Osteoblast (primary cell): ENCODE data around the gene CCDC192. TPM values are rescaled to one million over a fixed set of nuclear protein-coding genes. Genes with fewer than 3 reads are reported as not detected.

Experiments
- DNase-seq: peaks from one replicate; pipeline ENCODE4 v3.0.0; 2011; ENCODE audit warnings: low spot score, mixed read lengths; ENCODE audit not compliant: insufficient read length; ENCODE audit errors: missing footprints
- H2AFZ ChIP-seq: 2 replicates; pipeline ENCODE4 v1.6.0; 2011; ENCODE audit warnings: mild to moderate bottlenecking, low read length
- H3K27ac ChIP-seq: 2 replicates; pipeline ENCODE4 v1.5.1; 2011; ENCODE audit warnings: mild to moderate bottlenecking, low read depth, low read length, moderate library complexity
- H3K27me3 ChIP-seq: 2 replicates; pipeline ENCODE4 v1.6.0; 2012; ENCODE audit warnings: mild to moderate bottlenecking, control low read depth, inconsistent platforms, low read length, moderate library complexity; ENCODE audit not compliant: insufficient read depth
- H3K36me3 ChIP-seq: 2 replicates; pipeline ENCODE4 v1.5.1; 2011; ENCODE audit warnings: mild to moderate bottlenecking, low read length, control low read depth, moderate library complexity; ENCODE audit not compliant: insufficient read depth
- H3K4me1 ChIP-seq: 2 replicates; pipeline ENCODE4 v1.5.1; 2011; ENCODE audit warnings: mild to moderate bottlenecking, low read length, control low read depth, moderate library complexity; ENCODE audit not compliant: insufficient read depth
- H3K4me2 ChIP-seq: 2 replicates; pipeline ENCODE4 v1.6.0; 2011; ENCODE audit warnings: mild to moderate bottlenecking, low read length; ENCODE audit not compliant: insufficient read depth
- H3K4me3 ChIP-seq: fragments of 200-600 bp; sonication (generic); 3 replicates; pipeline ENCODE4 v1.5.1; 2012; ENCODE audit warnings: mild to moderate bottlenecking, low read length, inconsistent platforms; ENCODE audit not compliant: insufficient read depth
- H3K79me2 ChIP-seq: 2 replicates; pipeline ENCODE4 v1.6.0; 2012; ENCODE audit warnings: mild to moderate bottlenecking, low read length, control low read depth, inconsistent platforms; ENCODE audit not compliant: insufficient read depth
- H3K9me3 ChIP-seq: 2 replicates; pipeline ENCODE4 v1.5.1; 2011; ENCODE audit warnings: low read depth, low read length, control low read depth
- H4K20me1 ChIP-seq: 2 replicates; pipeline ENCODE4 v1.6.0; 2012; ENCODE audit warnings: mild to moderate bottlenecking, low read length, control low read depth; ENCODE audit not compliant: insufficient read depth
- total RNA-seq: library from RNA; depleted of rRNA; stranded (reverse); fragments of >200 nt; gene quantifications from 2 replicates; pipeline ENCODE4 v1.2.3, GENCODE V29; 2012
- TF ChIP-seq, protein P1 (sequence below): IDR thresholded peaks from 2 replicates; pipeline ENCODE4 v1.5.1; 2011; ENCODE audit warnings: mild to moderate bottlenecking, low read depth, low read length, moderate library complexity; ENCODE audit errors: extremely low read depth

CCDC192 gene
- total RNA-seq, 1 donor = not detected

DNA sequence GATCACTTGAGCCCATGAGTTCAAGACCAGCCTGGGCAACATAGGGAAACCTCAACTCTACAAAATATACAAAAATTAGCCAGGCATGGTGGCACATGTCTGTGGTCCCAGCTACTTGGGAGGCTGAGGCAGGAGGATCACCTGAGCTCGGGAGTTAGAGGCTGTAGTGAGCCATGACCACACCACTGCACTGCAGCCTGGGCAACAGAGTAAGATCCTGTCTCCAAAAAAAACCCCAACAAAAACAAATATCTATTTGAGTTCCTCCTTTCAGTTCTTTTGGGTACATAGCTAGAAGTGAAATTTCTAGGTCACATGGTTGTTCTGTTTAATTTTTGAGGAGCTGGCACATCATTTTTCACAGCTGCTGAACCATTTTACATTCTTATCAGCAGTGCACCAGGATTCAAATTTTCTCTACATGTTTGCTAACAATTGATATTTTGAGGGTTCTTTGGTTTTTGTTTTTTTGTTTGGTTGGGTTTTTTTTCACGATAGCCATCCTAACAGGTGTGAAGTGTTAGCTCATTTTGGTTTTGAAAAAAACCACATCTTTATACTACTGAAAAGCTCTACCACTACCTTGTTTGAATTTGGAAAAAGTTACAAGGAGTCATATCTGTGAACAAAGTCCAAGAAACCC lies 203.5 kb downstream of the CCDC192 start:
- no peaks in the 10 kb centered on the region for H4K20me1 ChIP-seq
- H3K4me1 ChIP-seq = no peaks in the 10 kb centered on the region
- no peak overlapping the region for H2AFZ ChIP-seq
- H3K79me2 ChIP-seq = no peaks in the 10 kb centered on the region
- no peak overlapping the region for H3K27ac ChIP-seq
- H3K4me2 ChIP-seq = no peak overlapping the region
- TF ChIP-seq, protein P1, sequence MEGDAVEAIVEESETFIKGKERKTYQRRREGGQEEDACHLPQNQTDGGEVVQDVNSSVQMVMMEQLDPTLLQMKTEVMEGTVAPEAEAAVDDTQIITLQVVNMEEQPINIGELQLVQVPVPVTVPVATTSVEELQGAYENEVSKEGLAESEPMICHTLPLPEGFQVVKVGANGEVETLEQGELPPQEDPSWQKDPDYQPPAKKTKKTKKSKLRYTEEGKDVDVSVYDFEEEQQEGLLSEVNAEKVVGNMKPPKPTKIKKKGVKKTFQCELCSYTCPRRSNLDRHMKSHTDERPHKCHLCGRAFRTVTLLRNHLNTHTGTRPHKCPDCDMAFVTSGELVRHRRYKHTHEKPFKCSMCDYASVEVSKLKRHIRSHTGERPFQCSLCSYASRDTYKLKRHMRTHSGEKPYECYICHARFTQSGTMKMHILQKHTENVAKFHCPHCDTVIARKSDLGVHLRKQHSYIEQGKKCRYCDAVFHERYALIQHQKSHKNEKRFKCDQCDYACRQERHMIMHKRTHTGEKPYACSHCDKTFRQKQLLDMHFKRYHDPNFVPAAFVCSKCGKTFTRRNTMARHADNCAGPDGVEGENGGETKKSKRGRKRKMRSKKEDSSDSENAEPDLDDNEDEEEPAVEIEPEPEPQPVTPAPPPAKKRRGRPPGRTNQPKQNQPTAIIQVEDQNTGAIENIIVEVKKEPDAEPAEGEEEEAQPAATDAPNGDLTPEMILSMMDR = no peak
- DNase-seq = no peak
- no peak overlapping the region for H3K4me3 ChIP-seq
- no peaks in the 10 kb centered on the region for H3K27me3 ChIP-seq
- no peaks in the 10 kb centered on the region for H3K36me3 ChIP-seq
- H3K9me3 ChIP-seq = no peaks in the 10 kb centered on the region

DNA sequence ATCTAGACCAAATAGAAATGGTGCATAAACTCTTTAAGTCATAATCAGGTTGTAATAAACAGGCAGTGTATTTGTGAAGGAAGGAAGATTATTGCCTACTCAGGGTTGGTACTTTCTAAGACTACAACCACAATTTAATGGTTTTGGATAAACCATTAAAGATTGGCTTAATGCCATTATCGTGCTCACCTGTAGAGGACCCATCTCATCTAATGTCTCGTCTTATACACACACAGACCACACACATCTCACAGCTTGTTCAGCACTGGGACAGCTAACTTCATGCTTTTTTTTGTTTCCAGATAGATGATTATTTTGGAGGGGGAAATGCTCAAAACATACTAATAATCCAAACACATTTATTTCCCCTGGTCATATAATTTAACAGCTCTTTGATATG lies 204.7 kb downstream of the CCDC192 start:
- DNase-seq = no peak
- TF ChIP-seq, protein P1 = no peak
- no peaks in the 10 kb centered on the region for H3K4me1 ChIP-seq

DNA sequence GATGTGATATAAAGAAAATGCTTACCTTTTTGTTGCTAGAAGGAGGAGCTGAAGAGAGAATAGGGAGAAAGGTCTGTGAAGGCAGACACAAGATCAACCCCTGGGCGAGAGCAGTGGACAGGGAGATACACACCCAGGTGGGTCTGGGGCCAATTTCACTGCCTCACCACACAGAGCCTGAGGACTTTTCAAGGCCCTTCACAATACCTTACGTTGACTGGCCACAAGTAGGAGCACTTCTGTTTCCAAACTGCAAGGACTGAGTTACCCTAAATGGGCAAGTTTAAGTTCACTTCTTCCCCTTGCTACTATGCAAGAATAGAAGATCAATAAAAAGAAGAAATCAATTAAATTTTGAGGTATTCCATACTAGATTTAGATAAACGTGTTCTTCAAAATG lies 205.9 kb downstream of the CCDC192 start:
- Histone ChIP-seq H2AFZ (no peak overlapping the region), H3K4me3 (no peak overlapping the region), H3K36me3 (no peaks in the 10 kb centered on the region), H3K4me1 (no peaks in the 10 kb centered on the region), H3K79me2 (no peaks in the 10 kb centered on the region), H3K4me2 (no peak overlapping the region), H3K27ac (no peak overlapping the region), H3K27me3 (no peaks in the 10 kb centered on the region), H4K20me1 (no peaks in the 10 kb centered on the region), H3K9me3 (no peaks in the 10 kb centered on the region)
- DNase-seq = no peak
- TF ChIP-seq, protein P1 = peak; percentile 72

More for the DNA sequence above, 204.7 kb downstream of the CCDC192 start:
- H3K79me2 ChIP-seq = no peaks in the 10 kb centered on the region
- H3K27me3 ChIP-seq = no peaks in the 10 kb centered on the region
- no peak overlapping the region for H3K4me2 ChIP-seq
- H3K27ac ChIP-seq = no peak overlapping the region
- H3K9me3 ChIP-seq = no peaks in the 10 kb centered on the region
- H2AFZ ChIP-seq = no peak overlapping the region
- no peak overlapping the region for H3K4me3 ChIP-seq
- H3K36me3 ChIP-seq = no peaks in the 10 kb centered on the region
- H4K20me1 ChIP-seq = no peaks in the 10 kb centered on the region

DNA sequence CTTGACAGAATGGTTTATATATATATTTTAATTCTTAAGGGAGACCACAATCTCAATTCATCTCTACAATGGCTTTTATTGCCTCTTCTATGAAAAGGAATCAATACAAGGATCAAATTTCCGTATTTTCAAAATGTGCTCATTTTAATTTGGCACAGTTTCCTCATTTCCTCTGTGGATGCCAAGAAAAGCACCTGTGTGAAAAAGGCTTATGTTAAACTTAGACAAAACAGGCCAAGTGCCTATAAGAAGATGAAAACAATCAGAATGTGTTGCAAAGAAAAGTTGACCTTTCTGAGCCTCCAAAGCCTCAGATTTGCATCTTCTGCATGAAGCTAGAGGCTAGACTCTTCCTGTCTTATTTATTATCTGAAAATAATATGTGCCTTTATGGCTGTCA lies 206.6 kb downstream of the CCDC192 start:
- no peak overlapping the region for H3K4me2 ChIP-seq

More for the DNA sequence above, 206.6 kb downstream of the CCDC192 start:
- DNase-seq = no peak
- Histone ChIP-seq H3K79me2 (no peaks in the 10 kb centered on the region), H3K4me1 (no peaks in the 10 kb centered on the region), H4K20me1 (no peaks in the 10 kb centered on the region), H3K27ac (no peak overlapping the region), H3K36me3 (no peaks in the 10 kb centered on the region), H2AFZ (no peak overlapping the region), H3K27me3 (no peaks in the 10 kb centered on the region), H3K4me3 (no peak overlapping the region), H3K9me3 (no peaks in the 10 kb centered on the region)
- TF ChIP-seq, protein P1 = no peak
